Erythroblast (primary cell): ENCODE results near the gene DAB2IP.

Experiments used
- DNase-seq, 2 experiments: peaks; one replicate each; lab custom pipeline; 2025; lab: John Stamatoyannopoulos, UW
- GATA1 ChIP-seq: IDR thresholded peaks from 2 replicates; pipeline ENCODE4 v1.6.1; 2011; ENCODE audit warnings: low read depth, mild to moderate bottlenecking, control low read depth, low read length, moderate library complexity
- POLR2A ChIP-seq: IDR thresholded peaks from 2 replicates; pipeline ENCODE4 v1.6.1; 2011; ENCODE audit warnings: mild to moderate bottlenecking, low read length

The DAB2IP gene

DNA sequence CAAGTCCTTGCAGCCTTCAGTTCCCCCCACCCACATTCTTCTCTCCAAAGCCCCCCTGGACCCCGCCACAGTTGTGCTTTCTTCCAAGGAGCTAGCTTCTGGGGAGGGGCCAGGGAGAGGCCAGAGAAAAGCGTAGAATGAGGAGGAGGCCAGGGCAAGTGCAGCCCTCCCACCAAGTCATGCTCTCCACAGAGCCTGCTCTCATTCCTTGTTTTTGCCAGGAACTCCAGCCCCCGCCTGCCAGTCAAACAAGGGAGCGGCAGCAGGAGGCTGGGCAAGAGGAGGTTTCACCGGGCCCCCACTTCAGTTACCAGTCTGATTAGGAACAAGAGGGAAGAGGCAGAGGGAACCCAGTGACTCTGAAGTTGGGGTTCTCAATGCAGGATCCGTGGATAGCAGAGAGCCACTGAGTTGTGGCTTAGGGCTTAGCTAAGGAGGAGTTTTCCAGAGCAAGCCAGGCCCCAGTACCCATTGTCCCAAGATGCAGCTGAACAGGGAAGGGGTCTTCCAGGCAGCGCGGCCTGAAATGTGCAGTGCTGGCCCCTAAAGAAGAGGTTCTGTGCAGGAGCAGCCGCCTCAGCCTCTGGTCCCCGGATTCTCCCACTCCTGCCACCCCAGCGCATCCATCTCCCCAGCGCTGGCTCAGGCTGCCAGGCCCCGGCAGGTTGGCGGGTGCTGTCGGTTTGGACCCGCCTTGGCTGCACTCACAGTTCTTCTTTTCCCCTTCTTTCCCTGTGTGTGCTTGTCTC is 120.6 kb downstream of the DAB2IP start:
- TF ChIP-seq POLR2A (no peak), GATA1 (no peak)
- no peak for DNase-seq

DNA sequence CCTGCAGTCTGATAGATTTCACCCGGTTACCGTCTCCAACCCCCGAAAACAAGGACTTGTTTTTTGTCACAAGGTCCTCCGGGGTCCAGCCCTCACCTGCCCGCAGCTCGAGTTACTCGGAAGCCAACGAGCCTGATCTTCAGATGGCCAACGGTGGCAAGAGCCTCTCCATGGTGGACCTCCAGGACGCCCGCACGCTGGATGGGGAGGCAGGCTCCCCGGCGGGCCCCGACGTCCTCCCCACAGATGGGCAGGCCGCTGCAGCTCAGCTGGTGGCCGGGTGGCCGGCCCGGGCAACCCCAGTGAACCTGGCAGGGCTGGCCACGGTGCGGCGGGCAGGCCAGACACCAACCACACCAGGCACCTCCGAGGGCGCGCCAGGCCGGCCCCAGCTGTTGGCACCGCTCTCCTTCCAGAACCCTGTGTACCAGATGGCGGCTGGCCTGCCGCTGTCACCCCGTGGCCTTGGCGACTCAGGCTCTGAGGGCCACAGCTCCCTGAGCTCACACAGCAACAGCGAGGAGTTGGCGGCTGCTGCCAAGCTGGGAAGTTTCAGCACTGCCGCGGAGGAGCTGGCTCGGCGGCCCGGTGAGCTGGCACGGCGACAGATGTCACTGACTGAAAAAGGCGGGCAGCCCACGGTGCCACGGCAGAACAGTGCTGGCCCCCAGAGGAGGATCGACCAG is 121.3 kb downstream of the DAB2IP start:
- DNase-seq: no peak
- TF ChIP-seq POLR2A (no peak), GATA1 (no peak)

DNA sequence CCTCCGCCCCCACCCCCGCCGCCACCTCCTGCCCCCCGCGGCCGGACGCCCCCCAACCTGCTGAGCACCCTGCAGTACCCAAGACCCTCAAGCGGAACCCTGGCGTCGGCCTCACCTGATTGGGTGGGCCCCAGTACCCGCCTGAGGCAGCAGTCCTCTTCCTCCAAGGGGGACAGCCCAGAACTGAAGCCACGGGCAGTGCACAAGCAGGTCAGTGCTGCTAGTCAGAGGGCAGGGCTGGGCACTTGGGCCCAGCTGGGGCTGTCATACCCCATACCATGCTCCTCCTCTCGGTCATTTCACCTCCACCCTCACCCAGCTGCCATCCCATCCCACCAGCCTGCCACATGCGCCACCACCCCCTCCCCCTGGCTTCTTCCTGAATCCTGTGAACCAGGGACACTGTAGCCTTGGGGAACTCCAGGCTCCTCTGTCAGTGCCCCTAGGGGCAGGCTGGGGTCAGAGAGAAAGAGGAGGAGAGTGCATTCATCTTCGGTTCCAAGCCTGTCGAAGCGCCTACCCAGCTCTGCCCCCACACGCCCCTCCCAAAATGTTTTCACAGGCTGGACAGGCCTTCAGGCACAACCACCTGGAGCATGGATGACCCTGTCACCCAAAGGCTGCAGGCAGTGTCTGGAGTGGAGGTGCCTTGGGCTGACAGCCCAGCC is 122.0 kb downstream of the DAB2IP start:
- DNase-seq: no peak
- no peak for TF ChIP-seq GATA1
- no peak for TF ChIP-seq POLR2A

DNA sequence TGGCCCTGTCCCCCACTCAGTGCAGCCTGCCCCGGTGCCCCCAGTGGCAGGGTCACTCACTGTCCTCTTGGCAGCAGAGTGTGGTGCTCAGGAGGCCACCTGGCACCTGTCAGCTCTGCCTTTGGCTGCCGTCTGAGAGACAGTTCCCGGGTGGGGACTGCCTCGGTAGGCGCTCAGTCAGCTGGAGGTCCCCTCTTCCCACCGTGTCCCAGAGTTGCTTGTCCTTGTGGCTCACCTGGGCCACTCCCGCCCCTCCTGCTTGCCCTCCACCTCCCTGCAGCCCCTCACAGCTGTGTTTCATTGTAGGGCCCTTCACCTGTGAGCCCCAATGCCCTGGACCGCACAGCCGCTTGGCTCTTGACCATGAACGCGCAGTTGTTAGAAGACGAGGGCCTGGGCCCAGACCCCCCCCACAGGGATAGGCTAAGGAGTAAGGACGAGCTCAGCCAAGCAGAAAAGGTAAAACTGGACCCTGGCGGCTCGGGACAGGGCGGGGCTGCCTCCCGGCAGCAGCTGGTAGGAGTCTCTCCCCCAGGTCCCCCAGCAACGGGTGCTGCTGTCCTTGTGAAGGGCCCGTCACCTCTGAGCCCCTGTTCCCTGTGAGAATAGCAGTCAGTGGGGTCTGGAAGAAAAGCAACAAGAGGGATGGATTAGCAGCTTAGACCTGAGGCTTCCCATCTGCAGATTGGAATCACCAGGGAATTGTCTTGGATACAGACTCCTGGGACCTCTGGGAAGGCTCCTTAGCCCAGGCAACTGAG is 122.7 kb downstream of the DAB2IP start:
- TF ChIP-seq GATA1 (no peak), POLR2A (no peak)
- DNase-seq: no peak

DNA sequence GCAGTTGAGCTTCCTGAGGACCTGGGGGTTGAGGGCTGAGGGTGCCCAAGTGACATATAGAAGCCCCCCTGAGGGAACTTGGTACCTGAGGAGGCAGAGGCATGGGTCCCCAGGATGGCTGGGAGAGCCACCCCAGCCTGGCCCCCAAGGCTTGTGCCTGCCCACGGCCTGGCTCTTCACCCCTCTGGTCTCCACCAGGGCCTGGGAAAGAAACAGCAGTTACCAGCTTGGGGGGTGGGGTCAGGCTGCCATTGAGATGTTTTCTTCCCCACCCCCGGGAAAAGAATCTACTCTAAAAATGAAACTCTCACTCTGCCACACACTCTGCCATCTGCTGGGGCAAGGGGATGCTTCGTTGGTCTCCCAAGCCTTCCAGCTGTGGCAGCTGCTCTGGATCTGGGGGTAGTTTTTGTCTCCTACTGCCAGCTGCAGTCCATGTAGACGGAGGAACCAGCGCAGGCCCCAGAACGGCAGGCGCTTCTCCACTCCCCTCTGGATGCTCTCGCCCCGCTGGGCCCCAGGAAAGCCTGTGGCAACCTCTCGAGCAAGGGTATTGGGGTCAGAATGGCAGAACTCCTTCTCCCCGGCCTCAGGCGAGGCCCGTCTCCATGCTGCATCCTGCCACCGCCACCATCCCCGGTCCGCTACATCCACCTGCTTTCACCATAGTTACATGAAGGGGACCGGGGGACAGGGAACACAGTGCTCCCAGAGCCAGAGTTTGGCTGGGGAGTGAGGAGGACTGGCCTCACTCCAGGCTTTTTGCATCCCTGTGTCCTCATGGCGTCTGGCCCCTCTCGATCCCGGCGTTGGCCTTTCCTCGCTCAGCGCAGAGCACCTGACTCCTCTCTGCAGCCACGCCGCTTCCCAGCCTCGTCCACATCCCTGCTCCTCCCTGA is 123.5 kb downstream of the DAB2IP start:
- TF ChIP-seq POLR2A (no peak), GATA1 (no peak)

DNA sequence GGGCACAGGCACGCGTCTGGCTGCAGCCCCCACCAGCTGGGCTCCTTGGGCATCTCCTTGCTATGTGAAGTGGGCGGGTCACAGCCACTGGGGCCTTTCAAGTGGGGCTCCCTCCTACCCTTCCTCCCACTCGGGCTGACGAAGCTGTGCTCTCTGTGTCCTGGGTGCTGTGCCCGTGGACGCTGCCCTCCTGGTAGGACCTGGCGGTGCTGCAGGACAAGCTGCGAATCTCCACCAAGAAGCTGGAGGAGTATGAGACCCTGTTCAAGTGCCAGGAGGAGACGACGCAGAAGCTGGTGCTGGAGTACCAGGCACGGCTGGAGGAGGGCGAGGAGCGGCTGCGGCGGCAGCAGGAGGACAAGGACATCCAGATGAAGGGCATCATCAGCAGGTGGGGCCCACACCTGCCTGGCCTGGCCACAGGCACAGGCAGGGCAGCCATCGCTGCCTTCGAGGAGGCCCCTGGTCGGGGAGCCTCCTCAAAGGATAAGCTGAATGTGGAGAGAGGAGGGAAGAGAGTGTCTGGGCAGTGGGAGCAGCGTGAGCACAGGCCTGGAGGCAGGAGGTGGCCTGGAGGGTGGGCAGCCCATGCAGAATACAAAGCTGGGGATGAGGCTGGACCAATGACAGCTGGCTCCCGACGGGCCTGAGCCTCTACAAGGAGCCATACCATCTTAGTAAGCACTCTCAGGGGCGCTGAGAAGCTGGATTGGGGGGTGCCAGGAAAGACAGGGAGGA is 124.7 kb downstream of the DAB2IP start:
- TF ChIP-seq GATA1 (no peak), POLR2A (no peak)
- no peak for DNase-seq

More for the DNA sequence above, 123.5 kb downstream of the DAB2IP start:
- DNase-seq: no peak

DNA sequence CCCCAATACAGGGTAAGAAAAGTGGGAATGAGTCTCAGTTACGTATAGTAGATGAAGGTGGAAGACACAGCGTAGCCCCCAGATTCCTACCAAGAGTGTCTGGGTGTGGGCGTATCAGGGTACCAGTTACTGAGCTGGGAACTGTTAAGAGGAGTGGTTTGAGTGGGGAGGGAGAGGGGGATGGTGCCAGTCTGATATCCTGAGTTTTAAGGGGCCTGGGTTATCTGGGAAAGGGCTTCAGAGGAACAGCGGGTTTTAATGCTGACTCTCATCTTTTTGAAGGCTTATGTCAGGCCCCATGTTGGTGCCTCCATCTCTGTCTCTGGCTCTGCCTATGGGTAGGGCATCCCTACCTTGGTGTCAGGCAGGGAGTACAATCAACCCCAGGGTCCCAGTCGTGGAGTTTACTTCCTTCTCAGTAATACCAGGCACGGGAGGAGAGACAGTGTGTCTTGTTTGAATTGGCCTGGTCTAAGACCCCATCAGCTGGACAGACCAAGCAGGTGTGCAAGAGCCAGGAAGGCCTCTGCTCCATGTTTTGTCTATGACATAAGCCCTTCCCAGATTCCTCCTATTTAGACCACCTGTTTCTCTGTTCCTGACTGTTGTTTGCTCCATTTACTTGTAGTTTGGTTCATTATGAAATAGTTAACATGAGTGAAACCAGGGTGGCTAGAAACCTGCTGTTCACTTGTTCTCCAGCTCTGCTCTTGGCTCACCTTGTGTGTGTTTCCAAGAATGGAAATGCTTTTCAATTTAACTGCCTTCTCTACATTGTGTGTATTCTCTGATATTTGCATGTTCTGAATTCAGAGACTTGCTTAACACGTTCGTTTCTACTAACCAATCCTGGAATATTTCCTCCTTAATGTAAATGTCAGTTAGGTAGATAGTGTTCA is 125.6 kb downstream of the DAB2IP start:
- no peak for DNase-seq
- TF ChIP-seq POLR2A (no peak), GATA1 (no peak)

DNA sequence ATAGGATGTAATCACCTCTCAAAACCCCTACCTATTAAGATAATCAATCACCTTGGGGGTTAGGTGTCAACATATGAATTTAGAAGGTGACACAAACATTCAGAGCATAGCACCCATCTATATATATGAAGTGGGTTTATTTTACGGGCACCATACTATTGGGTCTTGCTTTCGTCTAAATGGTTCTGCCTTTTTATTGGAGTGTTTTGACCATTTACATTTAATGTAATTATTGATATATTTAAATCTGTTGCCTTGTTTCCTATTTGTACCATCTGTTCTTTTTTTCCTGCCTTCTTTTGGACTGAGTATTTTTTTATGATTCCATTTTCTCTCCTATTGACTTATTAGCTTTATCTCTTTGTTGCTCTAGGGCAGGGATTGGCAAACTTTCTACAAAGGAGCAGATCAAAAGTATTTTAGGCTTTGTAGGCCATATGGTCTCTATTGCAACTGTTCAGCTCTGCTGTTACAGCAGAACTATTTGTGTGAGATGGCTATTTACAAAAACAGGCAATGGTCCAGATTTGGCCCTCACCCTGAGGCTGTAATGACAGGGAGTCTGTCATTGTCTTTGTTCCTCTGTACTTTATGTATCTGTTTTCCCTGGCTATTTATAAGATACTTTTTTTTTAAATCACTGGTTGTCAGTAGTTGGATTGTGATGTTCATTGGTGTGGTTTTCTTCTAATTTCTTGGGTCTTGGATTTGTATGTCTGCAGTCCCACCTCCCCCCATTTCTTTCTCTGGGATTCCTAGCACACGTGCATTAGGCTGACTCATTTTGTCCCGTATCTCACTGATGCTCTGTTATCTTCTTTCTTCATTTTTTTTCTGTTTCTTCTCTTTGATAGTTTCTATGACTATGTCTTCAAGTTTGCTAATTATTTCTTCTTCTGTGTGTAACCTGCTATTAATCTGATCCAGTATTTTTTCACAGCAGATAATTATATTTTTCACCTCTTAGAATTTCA is 127.1 kb downstream of the DAB2IP start:
- DNase-seq: no peak
- no peak for TF ChIP-seq GATA1
- no peak for TF ChIP-seq POLR2A

DNA sequence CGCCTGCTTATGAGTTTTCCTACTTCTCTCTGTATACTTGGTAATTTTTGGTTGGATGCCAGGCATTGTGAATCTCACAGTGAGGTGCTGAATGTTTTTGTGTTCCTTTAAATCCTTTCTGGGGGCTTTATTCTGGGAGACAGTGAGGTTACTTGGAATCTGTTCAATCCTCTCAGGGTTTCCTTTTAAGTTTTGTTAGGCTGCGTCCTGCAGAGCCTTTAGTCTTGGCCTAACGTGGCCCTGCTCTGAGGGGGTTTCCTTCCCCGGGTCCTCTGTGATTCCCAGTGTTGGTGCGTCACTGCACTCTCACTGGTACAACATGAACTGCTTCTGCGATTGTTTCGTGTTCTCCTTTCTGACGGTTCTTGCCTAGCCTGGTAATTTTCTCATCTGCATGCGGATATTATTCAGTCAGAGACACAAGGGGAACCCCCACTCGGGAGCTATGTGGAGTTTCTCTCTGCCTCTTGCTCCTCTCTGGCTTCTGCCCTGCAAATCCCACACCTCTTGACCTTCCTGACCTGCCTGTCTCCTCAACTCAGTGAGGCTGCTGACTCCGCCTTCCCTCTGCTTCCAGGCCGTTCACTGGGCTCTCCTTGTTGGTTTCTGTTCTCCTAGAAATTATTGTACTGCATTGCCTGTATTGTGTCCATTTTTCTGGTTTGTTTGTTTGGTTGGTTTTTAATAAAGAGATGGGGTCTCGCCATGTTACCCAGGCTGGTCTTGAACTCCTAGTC is 128.1 kb downstream of the DAB2IP start:
- TF ChIP-seq POLR2A (no peak), GATA1 (no peak)
- DNase-seq: no peak
